GM12873 (cell line): ENCODE data around the gene UBAP2.

Source experiments
- CTCF ChIP-seq: IDR thresholded peaks from 2 replicates; pipeline ENCODE4 v1.5.1; 2012; ENCODE audit warnings: low read depth, mild to moderate bottlenecking, moderate library complexity, low read length, control low read depth; ENCODE audit not compliant: insufficient read depth; ENCODE audit errors: missing control alignments

UBAP2 gene

GRCh38 chr9:34087370-34087769 lies 38.7 kb upstream of the UBAP2 start:
- TF ChIP-seq CTCF: no peak

- no peak for TF ChIP-seq CTCF
These were observed 38.2 kb upstream of the UBAP2 start for GRCh38 chr9:34086864-34087263.

- TF ChIP-seq CTCF: no peak
These were observed 37.2 kb upstream of the UBAP2 start for GRCh38 chr9:34085581-34086500.

- TF ChIP-seq CTCF: no peak
These were observed 35.9 kb upstream of the UBAP2 start for GRCh38 chr9:34084562-34084961.

GRCh38 chr9:34079181-34079580 lies 30.5 kb upstream of the UBAP2 start:
- no peak for TF ChIP-seq CTCF

GRCh38 chr9:34072868-34073590 lies 24.3 kb upstream of the UBAP2 start:
- TF ChIP-seq CTCF: no peak

- no peak for TF ChIP-seq CTCF
These were observed 23.7 kb upstream of the UBAP2 start for GRCh38 chr9:34072410-34072809.
